ENCODE results near the gene POLH. TPM values are rescaled to one million over a fixed set of nuclear protein-coding genes. Genes with fewer than 3 reads are reported as not detected.

POLH gene
- total and polyA plus RNA-seq, 2 of the 4 experiments (the other 2 are of a cell fraction), result 13.3 to 26.0 TPM

GRCh38 chr6:43575105-43575771 is 747 bp upstream of the POLH start:
- ATAC-seq (ENCODE audit: low read depth), result peak; percentile 34
- Histone ChIP-seq H3K9me3 (ENCODE audit: control insufficient read depth, insufficient read depth, low read length) (no peaks in the 10 kb centered on the region), H3K9ac (ENCODE audit: low read depth, low read length) (peak overlapping the region; percentile 93), H3K56ac (ENCODE audit: extremely low read depth, insufficient read depth, low read length) (peak overlapping the region; percentile 81), H3K4ac (ENCODE audit: low read depth, low read length) (peak overlapping the region; percentile 93), H3K36me3 (ENCODE audit: control insufficient read depth, insufficient read depth, low read length) (peaks cover 11% of the 10 kb centered on the region; the same call in 1 of the 2 replicates), H4K20me1 (ENCODE audit: insufficient read depth, low read length) (peaks cover 9% of the 10 kb centered on the region), H2AFZ (replicated peaks; ENCODE audit: low read length, poor library complexity) (peak overlapping the region; percentile 99), H2AK5ac (ENCODE audit: low read depth, low read length) (peak overlapping the region; percentile 85; the same call in 1 of the 2 replicates), H3K79me1 (ENCODE audit: low read depth in 1 of 2, low read length in 2 of 2) (peaks cover 17 to 39% of the 10 kb centered on the region in 2 experiments), H2BK20ac (ENCODE audit: low read depth, low read length) (no peak overlapping the region), H4K5ac (ENCODE audit: low read depth, low read length) (no peak overlapping the region; the same call in 1 of the 2 replicates), H3K14ac (replicated peaks; ENCODE audit: low read depth, low read length) (peak overlapping the region; percentile 94), H3K27me3 (ENCODE audit: control insufficient read depth, insufficient read depth, low read length) (no peaks in the 10 kb centered on the region), H3K27ac (ENCODE audit: insufficient read depth, low read length) (peak overlapping the region; percentile 89), H3K4me1 (ENCODE audit: control insufficient read depth, insufficient read depth, low read length) (peaks cover 2% of the 10 kb centered on the region; the same call in 1 of the 2 replicates), H3K4me3 (ENCODE audit: insufficient read depth, low read depth, low read length) (peak overlapping the region; percentile 94), H3K18ac (ENCODE audit: low read depth, low read length) (no peak overlapping the region), H2AK9ac (replicated peaks; ENCODE audit: low read depth, low read length, poor library complexity) (peak overlapping the region; percentile 93), H4K8ac (ENCODE audit: low read depth in 2 of 2, low read length in 2 of 2) (peak overlapping the region; percentile 85 to 97), H3K9me1 (ENCODE audit: insufficient read depth, low read length) (peaks cover 3% of the 10 kb centered on the region; the same call in 1 of the 2 replicates), H3K4me2 (ENCODE audit: low read depth, low read length) (peak overlapping the region; percentile 99), H3K23ac (ENCODE audit: low read depth, low read length) (peak overlapping the region; percentile 98), H2BK120ac (ENCODE audit: low read depth, low read length) (no peak overlapping the region), H4K91ac (ENCODE audit: insufficient read depth, low read depth, low read length) (peak overlapping the region; percentile 48; the same call in 1 of the 2 replicates), H2BK15ac (ENCODE audit: low read depth, low read length) (0 out of 3 replicates have a peak overlapping the region, but pooled peaks have one; percentile 50), H2BK5ac (ENCODE audit: low read depth, low read length, poor library complexity, severe bottlenecking) (peak overlapping the region; percentile 87)
- CTCF ChIA-PET, result interaction anchor here (0.6 kb wide), 1 partner anchor 28 kb away, joined by 5 read pairs; no protein-coding TSS in a partner anchor
- dilution Hi-C loops (cut with HindIII; ENCODE audit: low sequenced_read_pairs, unreplicated experiment) (no loop called here), in situ Hi-C loops (cut with MboI; ENCODE audit: low sequenced_read_pairs) (no loop called here), intact Hi-C loops (cut with micrococcal nuclease) (no loop called here)
- WGBS, 2 experiments (ENCODE audit: extremely low coverage in 2 of 2, insufficient read length in 1 of 2), result 1% methylated on average over 23 of the region's 38 CpGs; no CpG with 5 or more reads in 1 of the 2 experiments
- peak; percentile 9 for DNase-seq
- TF ChIP-seq FOS (IDR thresholded peaks at IDR 0.05; ENCODE audit: low read depth, low read length) (no peak), BHLHE40 (IDR thresholded peaks at IDR 0.05; ENCODE audit: low read depth, low read length) (peak; percentile 44; the same call in 1 of the 2 replicates), MXI1 (IDR thresholded peaks at IDR 0.05; ENCODE audit: borderline replicate concordance, low read depth, low read length) (peak; percentile 92)
- no TSS peak for BruUV-seq (replicated peaks)
- POLR2A ChIA-PET (ENCODE audit: unreplicated experiment), result interaction anchor here (0.6 to 0.7 kb wide), 2 partner anchors 19 to 1008 kb away, joined by 3 to 6 read pairs; no protein-coding TSS in a partner anchor
